Testis (tissue), 3 donors: ENCODE measurements around the gene TIGD3. TPM values are rescaled to one million over a fixed set of nuclear protein-coding genes. Genes with fewer than 3 reads are reported as not detected.

Source experiments
- DNase-seq: peaks from one replicate; pipeline ENCODE4 v3.0.0-alpha.2; 2019
- H3K27ac ChIP-seq, 2 donors: fragments of 200-600 bp; sonication (generic); one replicate each; pipeline ENCODE4 v1.5.1; 2019
- H3K27me3 ChIP-seq: fragments of 200-600 bp; sonication (generic); one replicate; pipeline ENCODE4 v1.5.1; 2019
- H3K36me3 ChIP-seq: fragments of 200-600 bp; sonication (generic); one replicate; pipeline ENCODE4 v1.5.1; 2017; ENCODE audit warnings: low read depth; ENCODE audit errors: missing control alignments
- H3K4me1 ChIP-seq: fragments of 200-600 bp; sonication (generic); one replicate; pipeline ENCODE4 v1.5.1; 2019
- H3K4me3 ChIP-seq, 2 donors: fragments of 200-600 bp; sonication (generic); one replicate each; pipeline ENCODE4 v1.5.1; 2017 to 2019
- H3K9me3 ChIP-seq: fragments of 200-600 bp; sonication (generic); one replicate; pipeline ENCODE4 v1.5.1; 2017
- CTCF ChIP-seq, 3 experiments: fragments of 450-650 bp in 2 of 3; fragments of 200-600 bp in 1 of 3; sonication (generic) in 1 of 3; IDR thresholded peaks; one replicate each; pipeline ENCODE4 v1.5.1; 2016 to 2019; ENCODE audit warnings: antibody characterized with exemption in 3 of 3, mild to moderate bottlenecking in 2 of 3, moderate library complexity in 1 of 3
- POLR2A ChIP-seq: fragments of 450-650 bp; IDR thresholded peaks from one replicate; pipeline ENCODE4 v1.6.1; 2017; ENCODE audit warnings: antibody characterized with exemption, mild to moderate bottlenecking, moderate library complexity
- WGBS, 2 donors: methylation state at CpG; one replicate each; pipeline ENCODE4 v1.1.5; 2018; 5-methylcytosine and 5-hydroxymethylcytosine counted together
- intact Hi-C: fragments of 100-400 bp; cut with DNase I; formaldehyde crosslinking; loops from one replicate; pipeline ENCODE4 v1.15.1; 2023; ENCODE audit warnings: low total_unique reads
- polyA plus RNA-seq: library from polyadenylated mRNA; stranded (reverse); fragments of 350-450 nt; fragmentation: Illumina TruSeq; extraction: RNeasy Lipid Tissue Mini Kit (QIAGEN cat#74804); gene quantifications from one replicate; pipeline ENCODE4 v1.2.3, GENCODE V29; 2014; ENCODE audit warnings: low read depth, low replicate concordance; ENCODE audit not compliant: insufficient read depth
- total RNA-seq, 2 donors: library from RNA; depleted of rRNA; stranded (reverse); fragments of >200 nt; gene quantifications; one replicate each; pipeline ENCODE4 v1.2.3, GENCODE V29; 2016

TIGD3 gene
- total and polyA plus RNA-seq, 3 donors from 2014 or later, result 5.3 to 7.6 (median 7.1) TPM

GRCh38 chr11:65403607-65404121 lies 49.1 kb downstream of the TIGD3 start:
- Histone ChIP-seq H3K4me3 (no peak overlapping the region), H3K36me3 (no peaks in the 10 kb centered on the region), H3K27ac (no peak overlapping the region), H3K9me3 (no peaks in the 10 kb centered on the region), H3K4me1 (no peaks in the 10 kb centered on the region), H3K27me3 (no peaks in the 10 kb centered on the region)
- TF ChIP-seq POLR2A (no peak), CTCF (IDR thresholded peaks at IDR 0.05) (no peak)
- 75 to 81% methylated on average over 12 of the region's 12 CpGs for WGBS, 2 donors
- intact Hi-C loops, result no loop called here
- DNase-seq, result no peak

GRCh38 chr11:65404210-65404609 lies 49.7 kb downstream of the TIGD3 start:
- no peak for TF ChIP-seq CTCF (IDR thresholded peaks at IDR 0.05)
- no peak for TF ChIP-seq POLR2A
- Histone ChIP-seq H3K4me1 (no peaks in the 10 kb centered on the region), H3K9me3 (no peaks in the 10 kb centered on the region), H3K36me3 (no peaks in the 10 kb centered on the region), H3K4me3 (no peak overlapping the region), H3K27me3 (no peaks in the 10 kb centered on the region), H3K27ac (no peak overlapping the region)
- no peak for DNase-seq
- intact Hi-C loops, result no loop called here
- WGBS, 2 donors, result 75 to 76% methylated on average over 12 to 13 of the region's 13 CpGs

- Histone ChIP-seq H3K9me3 (no peaks in the 10 kb centered on the region), H3K27ac (no peak overlapping the region), H3K4me1 (no peaks in the 10 kb centered on the region), H3K36me3 (no peaks in the 10 kb centered on the region), H3K27me3 (no peaks in the 10 kb centered on the region), H3K4me3 (no peak overlapping the region)
- no peak for DNase-seq
- TF ChIP-seq CTCF (IDR thresholded peaks at IDR 0.05) (no peak), POLR2A (no peak)
- WGBS, 2 donors, result 87 to 94% methylated on average over 12 to 23 of the region's 24 CpGs
- intact Hi-C loops, result no loop called here
Measured at GRCh38 chr11:65404638-65405339, 50.2 kb downstream of the TIGD3 start.

Other genes starting within 250 kb of the TIGD3 start
- 10 to 100 TPM; 42.0 to 49.6 TPM for gene TM7SF2, start 242.9 kb upstream of the TIGD3 start, total RNA-seq
- gene TM7SF2, start 242.9 kb upstream of the TIGD3 start, polyA plus RNA-seq, result 36.4 TPM
- gene ZNHIT2, start 237.1 kb upstream of the TIGD3 start, total RNA-seq, result 100 to 1,000 TPM in 1 of 2 donors, 10 to 100 TPM in 1; 64.2 to 119 TPM
- 47.3 TPM for gene ZNHIT2, start 237.1 kb upstream of the TIGD3 start, polyA plus RNA-seq
- 100 to 1,000 TPM; 441 to 583 TPM for gene FAU, start 232.6 kb upstream of the TIGD3 start, total RNA-seq
- 761 TPM for gene FAU, start 232.6 kb upstream of the TIGD3 start, polyA plus RNA-seq
- 10 to 100 TPM; 82.8 to 87.7 TPM for gene MRPL49, start 232.4 kb upstream of the TIGD3 start, total RNA-seq
- 53.9 TPM for gene MRPL49, start 232.4 kb upstream of the TIGD3 start, polyA plus RNA-seq
- 10 to 100 TPM; 67.4 to 87.2 TPM for gene SYVN1, start 220.2 kb upstream of the TIGD3 start, total RNA-seq
- gene SYVN1, start 220.2 kb upstream of the TIGD3 start, polyA plus RNA-seq, result 62.0 TPM
- 1 to 10 TPM; 1.2 TPM for gene SPDYC, start 184.5 kb upstream of the TIGD3 start, total RNA-seq
- gene SPDYC, start 184.5 kb upstream of the TIGD3 start, polyA plus RNA-seq, result 0.80 TPM
- 10 to 100 TPM; 36.2 to 85.3 TPM for gene CAPN1, start 172.8 kb upstream of the TIGD3 start, total RNA-seq
- gene CAPN1, start 172.8 kb upstream of the TIGD3 start, polyA plus RNA-seq, result 27.3 TPM
- 10 to 100 TPM; 24.2 to 27.6 TPM for gene POLA2, start 92.8 kb upstream of the TIGD3 start, total RNA-seq
- gene POLA2, start 92.8 kb upstream of the TIGD3 start, polyA plus RNA-seq, result 21.9 TPM
- 1 to 10 TPM; 3.5 to 4.4 TPM for gene CDC42EP2, start 39.9 kb upstream of the TIGD3 start, total RNA-seq
- gene CDC42EP2, start 39.9 kb upstream of the TIGD3 start, polyA plus RNA-seq, result 5.1 TPM
- gene DPF2, start 20.9 kb upstream of the TIGD3 start, total RNA-seq, result 10 to 100 TPM; 86.8 to 91.2 TPM
- 94.5 TPM for gene DPF2, start 20.9 kb upstream of the TIGD3 start, polyA plus RNA-seq
- 10 to 100 TPM; 10.1 to 10.6 TPM for gene SLC25A45, start 27.9 kb downstream of the TIGD3 start, total RNA-seq
- gene SLC25A45, start 27.9 kb downstream of the TIGD3 start, polyA plus RNA-seq, result 8.0 TPM
- 100 to 1,000 TPM in 1 of 2 donors, 10 to 100 TPM in 1; 92.5 to 118 TPM for gene FRMD8, start 31.9 kb downstream of the TIGD3 start, total RNA-seq
- gene FRMD8, start 31.9 kb downstream of the TIGD3 start, polyA plus RNA-seq, result 31.4 TPM
- gene NEAT1, start 68.0 kb downstream of the TIGD3 start, total RNA-seq, result 100 to 1,000 TPM; 230 to 243 TPM
- 189 TPM for gene NEAT1, start 68.0 kb downstream of the TIGD3 start, polyA plus RNA-seq
- gene MALAT1, start 144.3 kb downstream of the TIGD3 start, total RNA-seq, result 1,000 to 10,000 TPM; 8,109 to 9,314 TPM
- gene MALAT1, start 144.3 kb downstream of the TIGD3 start, polyA plus RNA-seq, result 26.7 TPM
- gene SCYL1, start 170.3 kb downstream of the TIGD3 start, total RNA-seq, result 100 to 1,000 TPM; 131 to 160 TPM
- 127 TPM for gene SCYL1, start 170.3 kb downstream of the TIGD3 start, polyA plus RNA-seq
- 100 to 1,000 TPM; 112 to 126 TPM for gene LTBP3, start 203.6 kb downstream of the TIGD3 start, total RNA-seq
- 58.1 TPM for gene LTBP3, start 203.6 kb downstream of the TIGD3 start, polyA plus RNA-seq
- gene ZNRD2, start 215.7 kb downstream of the TIGD3 start, total RNA-seq, result 10 to 100 TPM; 67.7 to 79.6 TPM
- gene ZNRD2, start 215.7 kb downstream of the TIGD3 start, polyA plus RNA-seq, result 77.6 TPM
- 10 to 100 TPM; 59.9 to 63.2 TPM for gene FAM89B, start 217.8 kb downstream of the TIGD3 start, total RNA-seq
- 25.8 TPM for gene FAM89B, start 217.8 kb downstream of the TIGD3 start, polyA plus RNA-seq
- 10 to 100 TPM; 51.0 to 66.8 TPM for gene EHBP1L1, start 221.3 kb downstream of the TIGD3 start, total RNA-seq
- 20.5 TPM for gene EHBP1L1, start 221.3 kb downstream of the TIGD3 start, polyA plus RNA-seq
- 1 to 10 TPM in 1 of 2 donors, under 1 TPM in 1; 0.99 to 2.5 TPM for gene KCNK7, start 241.0 kb downstream of the TIGD3 start, total RNA-seq
- 0.26 TPM for gene KCNK7, start 241.0 kb downstream of the TIGD3 start, polyA plus RNA-seq